Lung (tissue), 12 donors: ENCODE measurements around the gene PLPPR1. TPM values are rescaled to one million over a fixed set of nuclear protein-coding genes. Genes with fewer than 3 reads are reported as not detected.

Source experiments
- ATAC-seq: fragments of 200-7000 bp; cut with Tn5 transposase; one replicate; pipeline ENCODE4 v1.9.1; 2020; ENCODE audit warnings: moderate number of reproducible peaks; ENCODE audit not compliant: insufficient read depth, low FRiP score
- DNase-seq, 3 donors: peaks; one replicate each; pipeline ENCODE4 v3.0.0-alpha.2; 2013 to 2017
- H3K27ac ChIP-seq, 2 donors: one replicate each; pipeline ENCODE4 v1.5.1; 2013; ENCODE audit warnings: mild to moderate bottlenecking in 2 of 2, moderate library complexity in 2 of 2, control low read depth in 1 of 2, inconsistent platforms in 1 of 2, low read depth in 1 of 2, low read length in 1 of 2
- H3K27me3 ChIP-seq, 3 donors: one replicate each; pipeline ENCODE4 v1.5.1; 2013; ENCODE audit warnings: low read length in 2 of 3; ENCODE audit not compliant: control insufficient read depth in 3 of 3, insufficient read depth in 3 of 3
- H3K36me3 ChIP-seq, 4 donors: one replicate each; pipeline ENCODE4 v1.5.1; 2013; ENCODE audit warnings: low read length in 4 of 4, mild to moderate bottlenecking in 1 of 4, moderate library complexity in 1 of 4; ENCODE audit not compliant: control insufficient read depth in 4 of 4, insufficient read depth in 4 of 4
- H3K4me1 ChIP-seq, 5 donors: one replicate each; pipeline ENCODE4 v1.5.1; 2013; ENCODE audit warnings: low read length in 5 of 5, mild to moderate bottlenecking in 2 of 5, moderate library complexity in 1 of 5; ENCODE audit not compliant: control insufficient read depth in 5 of 5, insufficient read depth in 5 of 5
- H3K4me3 ChIP-seq: one replicate; pipeline ENCODE4 v1.5.1; 2013; ENCODE audit warnings: mild to moderate bottlenecking, control low read depth, moderate library complexity
- H3K9ac ChIP-seq, 2 donors: one replicate each; pipeline ENCODE4 v1.5.1; 2013; ENCODE audit warnings: low read length in 2 of 2, control low read depth in 1 of 2; ENCODE audit not compliant: insufficient read depth in 1 of 2
- H3K9me3 ChIP-seq, 4 donors: one replicate each; pipeline ENCODE4 v1.5.1; 2013; ENCODE audit warnings: low read length in 3 of 4, mild to moderate bottlenecking in 1 of 4, moderate library complexity in 1 of 4; ENCODE audit not compliant: control insufficient read depth in 4 of 4, insufficient read depth in 3 of 4
- WGBS, 2 donors: extraction: QIAGEN DNeasy Blood & Tissue Kit; methylation state at CpG; one replicate each; pipeline ENCODE4 v1.1.7; 2013; 5-methylcytosine and 5-hydroxymethylcytosine counted together
- polyA plus RNA-seq, 2 donors: library from polyadenylated mRNA; stranded (reverse); fragments of 200-250 nt; gene quantifications; one replicate each; pipeline ENCODE4 v1.2.1, GENCODE V29; 2013
- total RNA-seq, 2 donors: library from RNA; depleted of rRNA in 1 of 2; stranded (reverse); fragments of >200 nt in 1 of 2; gene quantifications; one replicate each; pipeline ENCODE4 v1.2.1, GENCODE V29; 2014 to 2021
- TF ChIP-seq, protein P1 (sequence below): IDR thresholded peaks from 2 replicates; pipeline ENCODE4 v1.5.1; 2012; ENCODE audit warnings: mild to moderate bottlenecking; ENCODE audit errors: control extremely low read depth, extremely low read depth
- donor health status: control.
- donor health status: control.
- donor health status: Bipolar disorder and iron deficiency.
- donor health status: healthy.
- donor health status: DM: yes; HTN: yes; CAD: no.

The PLPPR1 gene
- total and polyA plus RNA-seq, 4 donors, result 0.91 to 8.4 (median 3.7) TPM

- ATAC-seq (no peak), DNase-seq (no peak)
- no peaks in the 10 kb centered on the region for H3K9me3 ChIP-seq
- 89 to 95% methylated on average over 2 of the region's 2 CpGs for WGBS, 2 donors
- no peak overlapping the region for H3K27ac ChIP-seq
- TF ChIP-seq, protein P1, sequence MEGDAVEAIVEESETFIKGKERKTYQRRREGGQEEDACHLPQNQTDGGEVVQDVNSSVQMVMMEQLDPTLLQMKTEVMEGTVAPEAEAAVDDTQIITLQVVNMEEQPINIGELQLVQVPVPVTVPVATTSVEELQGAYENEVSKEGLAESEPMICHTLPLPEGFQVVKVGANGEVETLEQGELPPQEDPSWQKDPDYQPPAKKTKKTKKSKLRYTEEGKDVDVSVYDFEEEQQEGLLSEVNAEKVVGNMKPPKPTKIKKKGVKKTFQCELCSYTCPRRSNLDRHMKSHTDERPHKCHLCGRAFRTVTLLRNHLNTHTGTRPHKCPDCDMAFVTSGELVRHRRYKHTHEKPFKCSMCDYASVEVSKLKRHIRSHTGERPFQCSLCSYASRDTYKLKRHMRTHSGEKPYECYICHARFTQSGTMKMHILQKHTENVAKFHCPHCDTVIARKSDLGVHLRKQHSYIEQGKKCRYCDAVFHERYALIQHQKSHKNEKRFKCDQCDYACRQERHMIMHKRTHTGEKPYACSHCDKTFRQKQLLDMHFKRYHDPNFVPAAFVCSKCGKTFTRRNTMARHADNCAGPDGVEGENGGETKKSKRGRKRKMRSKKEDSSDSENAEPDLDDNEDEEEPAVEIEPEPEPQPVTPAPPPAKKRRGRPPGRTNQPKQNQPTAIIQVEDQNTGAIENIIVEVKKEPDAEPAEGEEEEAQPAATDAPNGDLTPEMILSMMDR, result no peak
- no peak overlapping the region for H3K9ac ChIP-seq
- H3K27me3 ChIP-seq, result no peaks in the 10 kb centered on the region
- no peak overlapping the region for H3K4me3 ChIP-seq
- H3K36me3 ChIP-seq, result no peaks in the 10 kb centered on the region
- H3K4me1 ChIP-seq, result peaks cover 0 to 6% (median 0%) of the 10 kb centered on the region in 5 donors
Observed at GRCh38 chr9:101337237-101337636, 308.7 kb downstream of the PLPPR1 start.

DNA sequence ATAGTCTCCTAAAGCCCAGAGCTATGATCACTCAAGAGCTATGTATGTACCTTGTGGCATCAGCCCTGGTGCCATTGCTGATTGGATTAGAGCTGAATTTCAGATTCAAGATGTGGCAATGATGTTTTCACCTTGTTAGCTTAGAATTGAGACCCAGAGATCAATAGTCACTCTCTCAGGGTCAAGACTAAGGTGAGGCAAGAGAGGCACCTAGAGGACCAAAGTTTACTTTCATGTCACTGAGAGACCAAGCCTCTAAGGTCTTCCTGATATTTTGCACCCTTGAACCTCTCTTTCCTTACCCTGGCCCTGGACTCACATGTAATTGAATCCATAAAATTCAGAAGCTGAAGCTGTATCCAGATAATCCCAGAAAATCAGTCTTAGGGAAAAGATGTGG, 313.4 kb downstream of the PLPPR1 start:
- ATAC-seq (no peak), DNase-seq (no peak)
- Histone ChIP-seq H3K4me3 (no peak overlapping the region), H3K9me3 (no peaks in the 10 kb centered on the region), H3K27ac (no peak overlapping the region), H3K27me3 (no peaks in the 10 kb centered on the region), H3K9ac (no peak overlapping the region), H3K36me3 (no peaks in the 10 kb centered on the region), H3K4me1 (no peaks in the 10 kb centered on the region)
- TF ChIP-seq, protein P1, result no peak

DNA sequence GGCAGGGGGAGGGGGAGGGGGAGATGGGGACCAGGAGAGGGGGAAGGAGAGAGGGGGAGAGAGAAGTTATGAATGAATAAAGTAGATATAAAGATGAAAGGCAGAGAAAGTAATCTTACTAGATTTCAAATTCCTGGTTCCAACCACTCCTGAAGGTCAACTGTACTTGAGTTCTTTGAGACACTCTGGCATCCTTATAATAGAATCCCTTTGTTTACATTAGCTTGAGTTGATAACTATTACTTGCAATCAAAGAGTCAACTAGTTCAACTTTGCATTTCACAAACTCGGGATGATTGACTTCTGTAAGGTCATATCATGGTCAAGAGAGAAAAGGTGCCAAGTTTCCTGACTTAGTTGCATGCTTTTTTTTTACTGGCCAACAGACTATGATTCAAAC, 314.1 kb downstream of the PLPPR1 start:
- no peaks in the 10 kb centered on the region for H3K36me3 ChIP-seq
- H3K9me3 ChIP-seq, result no peaks in the 10 kb centered on the region
- no peak overlapping the region for H3K4me3 ChIP-seq
- H3K9ac ChIP-seq, result no peak overlapping the region
- no peaks in the 10 kb centered on the region for H3K4me1 ChIP-seq
- no peaks in the 10 kb centered on the region for H3K27me3 ChIP-seq
- ATAC-seq (no peak), DNase-seq (peak in 2 of 3 donors; percentile 5 to 52)
- WGBS, 2 donors, result 37 to 66% methylated on average over 1 of the region's 1 CpG
- TF ChIP-seq, protein P1, result no peak
- H3K27ac ChIP-seq, result no peak overlapping the region

DNA sequence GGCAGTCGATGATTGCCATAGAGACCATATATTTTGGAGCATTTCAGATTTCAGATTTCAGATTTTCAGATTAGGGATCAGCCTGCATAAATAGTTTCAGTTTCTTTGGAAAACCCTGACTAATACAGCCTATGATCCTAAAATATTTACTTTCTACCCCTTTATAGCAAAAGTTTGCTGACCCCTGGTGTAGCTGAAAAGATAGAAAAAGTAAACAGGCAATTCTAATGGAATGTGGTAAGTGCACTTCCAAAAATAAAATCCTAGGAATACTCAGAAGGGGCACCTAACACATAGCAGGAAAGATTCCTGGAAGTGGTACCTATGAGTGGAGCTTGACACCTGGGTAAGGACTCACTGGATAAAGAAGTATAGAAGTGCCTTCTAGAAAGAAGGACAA, 321.8 kb downstream of the PLPPR1 start:
- TF ChIP-seq, protein P1, result no peak
- no peak overlapping the region for H3K4me3 ChIP-seq
- no peaks in the 10 kb centered on the region for H3K36me3 ChIP-seq
- H3K27ac ChIP-seq, result no peak overlapping the region
- no peak overlapping the region for H3K9ac ChIP-seq
- H3K9me3 ChIP-seq, result no peaks in the 10 kb centered on the region
- ATAC-seq, result no peak
- DNase-seq, result no peak
- WGBS, 2 donors, result 89% methylated on average over 1 of the region's 1 CpG
- no peaks in the 10 kb centered on the region for H3K4me1 ChIP-seq
- H3K27me3 ChIP-seq, result no peaks in the 10 kb centered on the region
